ENCODE measurements around the gene BBS2. TPM values are rescaled to one million over a fixed set of nuclear protein-coding genes. Genes with fewer than 3 reads are reported as not detected.

Gene BBS2
- total RNA-seq, 1 donor from 2014 or later, result 64.5 TPM

DNA sequence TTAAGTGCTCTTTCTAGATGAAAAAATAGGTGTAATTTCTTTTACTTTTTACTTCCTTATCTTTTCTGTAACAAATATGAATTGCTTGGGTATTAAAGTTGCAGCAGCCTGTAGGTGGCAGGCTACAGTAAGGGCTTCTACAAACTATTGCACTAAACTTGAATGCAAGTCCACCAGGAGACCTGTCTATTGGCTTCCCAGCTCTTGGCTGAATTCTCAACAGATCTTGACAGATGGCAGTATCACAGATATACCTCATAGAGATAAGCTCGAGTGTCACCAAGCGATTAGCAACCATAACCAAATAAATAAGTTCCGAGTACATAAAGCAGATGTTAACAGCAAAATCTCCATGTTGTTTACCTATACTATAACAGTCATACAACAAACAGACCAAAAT lies 5.9 kb downstream of the BBS2 start:
- peaks cover 10% of the 10 kb centered on the region for H3K79me2 ChIP-seq (ENCODE audit: low read depth)
- peaks cover 47% of the 10 kb centered on the region for H4K20me1 ChIP-seq (ENCODE audit: low read depth)
- no peaks in the 10 kb centered on the region for H3K9me3 ChIP-seq (ENCODE audit: low read depth)
- peaks cover 21% of the 10 kb centered on the region for H3K4me1 Mint-ChIP-seq
- H3K4me1 ChIP-seq, result no peaks in the 10 kb centered on the region
- H3K27me3 ChIP-seq, result no peaks in the 10 kb centered on the region
- no peak overlapping the region for H3K4me3 ChIP-seq
- no peak overlapping the region for H2AFZ ChIP-seq (replicated peaks)
- no peaks in the 10 kb centered on the region for H3K27me3 Mint-ChIP-seq (ENCODE audit: insufficient read depth, low read depth)
- no peaks in the 10 kb centered on the region for H3F3A ChIP-seq (ENCODE audit: low read depth)
- H3K27ac Mint-ChIP-seq, result no peak overlapping the region
- H3K27ac ChIP-seq, result no peak overlapping the region
- H3K9ac ChIP-seq, result no peak overlapping the region
- DNase-seq (ENCODE audit: low spot score), result peak; percentile 19
- TF ChIP-seq, protein P1, sequence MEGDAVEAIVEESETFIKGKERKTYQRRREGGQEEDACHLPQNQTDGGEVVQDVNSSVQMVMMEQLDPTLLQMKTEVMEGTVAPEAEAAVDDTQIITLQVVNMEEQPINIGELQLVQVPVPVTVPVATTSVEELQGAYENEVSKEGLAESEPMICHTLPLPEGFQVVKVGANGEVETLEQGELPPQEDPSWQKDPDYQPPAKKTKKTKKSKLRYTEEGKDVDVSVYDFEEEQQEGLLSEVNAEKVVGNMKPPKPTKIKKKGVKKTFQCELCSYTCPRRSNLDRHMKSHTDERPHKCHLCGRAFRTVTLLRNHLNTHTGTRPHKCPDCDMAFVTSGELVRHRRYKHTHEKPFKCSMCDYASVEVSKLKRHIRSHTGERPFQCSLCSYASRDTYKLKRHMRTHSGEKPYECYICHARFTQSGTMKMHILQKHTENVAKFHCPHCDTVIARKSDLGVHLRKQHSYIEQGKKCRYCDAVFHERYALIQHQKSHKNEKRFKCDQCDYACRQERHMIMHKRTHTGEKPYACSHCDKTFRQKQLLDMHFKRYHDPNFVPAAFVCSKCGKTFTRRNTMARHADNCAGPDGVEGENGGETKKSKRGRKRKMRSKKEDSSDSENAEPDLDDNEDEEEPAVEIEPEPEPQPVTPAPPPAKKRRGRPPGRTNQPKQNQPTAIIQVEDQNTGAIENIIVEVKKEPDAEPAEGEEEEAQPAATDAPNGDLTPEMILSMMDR (IDR thresholded peaks at IDR 0.05), result peak; percentile 57
- no peak for TF ChIP-seq EZH2phosphoT487 (IDR thresholded peaks at IDR 0.05)
- peaks cover 5% of the 10 kb centered on the region for H3K36me3 ChIP-seq
- H3K9me3 Mint-ChIP-seq, result peaks cover 2% of the 10 kb centered on the region
- peaks cover 27% of the 10 kb centered on the region for H3K36me3 Mint-ChIP-seq
- H3K4me3 Mint-ChIP-seq, result no peak overlapping the region
- H3K4me2 ChIP-seq, result no peak overlapping the region

DNA sequence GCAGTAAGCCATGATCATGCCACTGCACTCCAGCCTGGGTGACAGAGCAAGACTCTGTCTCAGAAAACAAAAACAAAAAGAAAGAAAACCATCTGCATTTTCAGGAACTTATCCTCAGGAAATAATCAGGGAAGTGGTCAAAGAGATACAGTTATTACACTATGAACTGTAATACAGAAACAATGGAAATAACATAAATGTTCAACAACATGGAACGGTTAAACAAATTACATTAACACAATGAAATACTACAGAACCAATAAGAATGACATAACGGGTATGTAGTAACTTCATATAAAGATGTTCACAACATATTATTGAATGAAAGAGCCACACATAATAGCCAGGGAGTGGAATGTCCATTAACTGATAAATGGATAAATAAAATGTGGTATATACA lies 6.7 kb downstream of the BBS2 start:
- H3K27me3 Mint-ChIP-seq (ENCODE audit: insufficient read depth, low read depth), result no peaks in the 10 kb centered on the region
- Histone ChIP-seq H3K4me1 (no peaks in the 10 kb centered on the region), H3K79me2 (ENCODE audit: low read depth) (peaks cover 2% of the 10 kb centered on the region), H3K27me3 (no peaks in the 10 kb centered on the region), H3K9me3 (ENCODE audit: low read depth) (no peaks in the 10 kb centered on the region), H3K4me2 (no peak overlapping the region), H3K9ac (no peak overlapping the region), H3F3A (ENCODE audit: low read depth) (no peaks in the 10 kb centered on the region), H4K20me1 (ENCODE audit: low read depth) (peaks cover 40% of the 10 kb centered on the region), H2AFZ (replicated peaks) (no peak overlapping the region), H3K27ac (no peak overlapping the region), H3K4me3 (no peak overlapping the region), H3K36me3 (peaks cover 5% of the 10 kb centered on the region)
- TF ChIP-seq EZH2 (IDR thresholded peaks at IDR 0.05), result no peak
- TF ChIP-seq EZH2phosphoT487 (IDR thresholded peaks at IDR 0.05), result no peak
- TF ChIP-seq, protein P1 (IDR thresholded peaks at IDR 0.05), result no peak
- no peak for DNase-seq (ENCODE audit: low spot score)
- H3K4me3 Mint-ChIP-seq, result no peak overlapping the region
- H3K36me3 Mint-ChIP-seq, result peaks cover 27% of the 10 kb centered on the region
- peaks cover 18% of the 10 kb centered on the region for H3K4me1 Mint-ChIP-seq
- H3K27ac Mint-ChIP-seq, result no peak overlapping the region
- peaks cover 2% of the 10 kb centered on the region for H3K9me3 Mint-ChIP-seq

DNA sequence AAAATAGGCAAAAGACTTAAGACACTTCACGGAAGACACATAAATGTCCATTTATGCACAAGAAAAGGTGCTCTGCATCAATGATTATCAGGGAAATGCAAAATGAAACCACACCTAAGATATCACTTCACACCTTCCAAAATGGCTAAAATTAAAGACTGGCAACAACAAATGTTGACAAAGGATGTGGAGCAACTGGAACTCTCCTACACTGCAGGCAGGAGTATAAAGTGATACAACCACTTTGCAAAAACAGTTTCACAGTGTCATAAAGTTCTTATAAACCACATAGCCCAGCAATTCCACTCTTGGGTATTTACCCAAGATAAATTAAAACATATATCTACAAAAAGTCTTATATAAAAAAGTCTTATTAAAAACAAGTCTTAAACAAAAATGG lies 7.8 kb downstream of the BBS2 start:
- TF ChIP-seq, protein P1 (IDR thresholded peaks at IDR 0.05), result no peak
- TF ChIP-seq EZH2 (IDR thresholded peaks at IDR 0.05) (no peak), EZH2phosphoT487 (IDR thresholded peaks at IDR 0.05) (no peak)
- no peaks in the 10 kb centered on the region for H3K27me3 Mint-ChIP-seq (ENCODE audit: insufficient read depth, low read depth)
- H3K4me3 Mint-ChIP-seq, result no peak overlapping the region

More for the DNA sequence above, 7.8 kb downstream of the BBS2 start:
- Histone ChIP-seq H3K36me3 (peaks cover 5% of the 10 kb centered on the region), H3K27me3 (no peaks in the 10 kb centered on the region), H3F3A (ENCODE audit: low read depth) (no peaks in the 10 kb centered on the region), H3K4me2 (no peak overlapping the region), H3K4me1 (no peaks in the 10 kb centered on the region), H3K27ac (no peak overlapping the region), H2AFZ (replicated peaks) (no peak overlapping the region), H3K9me3 (ENCODE audit: low read depth) (no peaks in the 10 kb centered on the region), H3K4me3 (no peak overlapping the region), H4K20me1 (ENCODE audit: low read depth) (peaks cover 31% of the 10 kb centered on the region), H3K9ac (no peak overlapping the region), H3K79me2 (ENCODE audit: low read depth) (no peaks in the 10 kb centered on the region)
- no peak overlapping the region for H3K27ac Mint-ChIP-seq
- H3K4me1 Mint-ChIP-seq, result peaks cover 12% of the 10 kb centered on the region
- H3K36me3 Mint-ChIP-seq, result peaks cover 31% of the 10 kb centered on the region
- DNase-seq (ENCODE audit: low spot score), result no peak
- peaks cover 2% of the 10 kb centered on the region for H3K9me3 Mint-ChIP-seq

Measured in neural progenitor cell (in vitro differentiated cells).